Stimulated activated CD8-positive, alpha-beta memory T cell treated with anti-CD3 and anti-CD28 coated beads, Interleukin-15, amount 100 ng/mL, for 1 hour (primary cell): ENCODE measurements around the gene PLCH1.

Experiments
- DNase-seq: peaks from one replicate; pipeline ENCODE4 v3.0.0-alpha.2; 2020; ENCODE audit warnings: low read depth

The PLCH1 gene

GRCh38 chr3:155372281-155372680 is 372.6 kb downstream of the PLCH1 start:
- DNase-seq: no peak

GRCh38 chr3:155370764-155371503 is 373.9 kb downstream of the PLCH1 start:
- DNase-seq: no peak

GRCh38 chr3:155370198-155370597 is 374.7 kb downstream of the PLCH1 start:
- DNase-seq: no peak

- no peak for DNase-seq
Observed at GRCh38 chr3:155369735-155370134, 375.1 kb downstream of the PLCH1 start.

- no peak for DNase-seq
Observed at GRCh38 chr3:155369244-155369643, 375.6 kb downstream of the PLCH1 start.

GRCh38 chr3:155368786-155369185 is 376.1 kb downstream of the PLCH1 start:
- DNase-seq: no peak

GRCh38 chr3:155367506-155367905 is 377.4 kb downstream of the PLCH1 start:
- no peak for DNase-seq

GRCh38 chr3:155365178-155365783 is 379.6 kb downstream of the PLCH1 start:
- DNase-seq: no peak

- no peak for DNase-seq
Observed at GRCh38 chr3:155364492-155364891, 380.4 kb downstream of the PLCH1 start.

- no peak for DNase-seq
Observed at GRCh38 chr3:155363690-155364070, 381.2 kb downstream of the PLCH1 start.

- DNase-seq: no peak
Observed at GRCh38 chr3:155362808-155363689, 381.8 kb downstream of the PLCH1 start.

- DNase-seq: no peak
Observed at GRCh38 chr3:155360281-155360680, 384.6 kb downstream of the PLCH1 start.

- DNase-seq: no peak
Observed at GRCh38 chr3:155356594-155357370, 388.1 kb downstream of the PLCH1 start.

- DNase-seq: no peak
Observed at GRCh38 chr3:155354658-155355057, 390.2 kb downstream of the PLCH1 start.

GRCh38 chr3:155352900-155353490 is 391.9 kb downstream of the PLCH1 start:
- DNase-seq: no peak

GRCh38 chr3:155350571-155350970 is 394.3 kb downstream of the PLCH1 start:
- no peak for DNase-seq

- DNase-seq: no peak
Observed at GRCh38 chr3:155347901-155348300, 397.0 kb downstream of the PLCH1 start.

- no peak for DNase-seq
Observed at GRCh38 chr3:155342344-155342743, 402.5 kb downstream of the PLCH1 start.

- no peak for DNase-seq
Observed at GRCh38 chr3:155339052-155339451, 405.8 kb downstream of the PLCH1 start.

GRCh38 chr3:155335724-155336354 is 409.0 kb downstream of the PLCH1 start:
- DNase-seq: no peak
